DND-41 (cell line): ENCODE data around the gene GOLGA1.

Experiments used
- ATAC-seq: fragments of 200-7000 bp; cut with Tn5 transposase; 3 replicates; pipeline ENCODE4 v1.9.1; 2021; ENCODE audit warnings: low read depth; ENCODE audit not compliant: insufficient read depth
- DNase-seq: peaks from one replicate; pipeline ENCODE4 v3.0.0-alpha.2; 2020
- H2AFZ ChIP-seq: 2 replicates; pipeline ENCODE4 v1.6.0; 2012; ENCODE audit warnings: low read depth, low read length
- H3K27ac ChIP-seq: 2 replicates; pipeline ENCODE4 v1.5.1; 2012; ENCODE audit warnings: low read length, inconsistent platforms
- H3K27me3 ChIP-seq: fragments of 200-600 bp; sonication (generic); 2 replicates; pipeline ENCODE4 v1.6.0; 2012; ENCODE audit warnings: low read length, mild to moderate bottlenecking, inconsistent platforms; ENCODE audit not compliant: insufficient read depth, poor library complexity
- H3K36me3 ChIP-seq: 2 replicates; pipeline ENCODE4 v1.5.1; 2012; ENCODE audit warnings: low read length, inconsistent platforms; ENCODE audit not compliant: insufficient read depth
- H3K4me1 ChIP-seq: 2 replicates; pipeline ENCODE4 v1.5.1; 2012; ENCODE audit warnings: mild to moderate bottlenecking, low read length; ENCODE audit not compliant: insufficient read depth
- H3K4me2 ChIP-seq: 2 replicates; pipeline ENCODE4 v1.6.0; 2012; ENCODE audit warnings: mild to moderate bottlenecking, moderate library complexity, low read length, inconsistent platforms; ENCODE audit not compliant: insufficient read depth
- H3K4me3 ChIP-seq, 2 experiments: fragments of 200-600 bp in 1 of 2; shearing (Covaris generic) in 1 of 2; 2 replicates each; pipeline ENCODE4 v1.5.1; 2012 to 2016; ENCODE audit warnings: inconsistent platforms in 2 of 2, low read length in 2 of 2, mild to moderate bottlenecking in 2 of 2, low read depth in 1 of 2, moderate library complexity in 1 of 2
- H3K79me2 ChIP-seq: 2 replicates; pipeline ENCODE4 v1.6.0; 2012; ENCODE audit warnings: low read length, inconsistent platforms; ENCODE audit not compliant: insufficient read depth
- H3K9ac ChIP-seq: 2 replicates; pipeline ENCODE4 v1.6.0; 2012; ENCODE audit warnings: low read depth, mild to moderate bottlenecking, inconsistent platforms, low read length, moderate library complexity
- H3K9me3 ChIP-seq: 2 replicates; pipeline ENCODE4 v1.5.1; 2012; ENCODE audit warnings: low read length, moderate library complexity, mild to moderate bottlenecking, inconsistent platforms; ENCODE audit not compliant: insufficient read depth, severe bottlenecking
- H4K20me1 ChIP-seq: 2 replicates; pipeline ENCODE4 v1.6.0; 2012; ENCODE audit warnings: low read length; ENCODE audit not compliant: insufficient read depth
- EZH2 ChIP-seq: IDR thresholded peaks from 3 replicates; pipeline ENCODE4 v1.6.1; 2012; ENCODE audit warnings: borderline replicate concordance, low read depth, mild to moderate bottlenecking, moderate library complexity, low read length, inconsistent platforms; ENCODE audit not compliant: severe bottlenecking
- TF ChIP-seq, protein P1 (sequence below): IDR thresholded peaks from 2 replicates; pipeline ENCODE4 v1.5.1; 2012; ENCODE audit warnings: borderline replicate concordance, low read length, moderate library complexity, mild to moderate bottlenecking; ENCODE audit not compliant: poor library complexity, severe bottlenecking; ENCODE audit errors: extremely low read depth

GOLGA1 gene

DNA sequence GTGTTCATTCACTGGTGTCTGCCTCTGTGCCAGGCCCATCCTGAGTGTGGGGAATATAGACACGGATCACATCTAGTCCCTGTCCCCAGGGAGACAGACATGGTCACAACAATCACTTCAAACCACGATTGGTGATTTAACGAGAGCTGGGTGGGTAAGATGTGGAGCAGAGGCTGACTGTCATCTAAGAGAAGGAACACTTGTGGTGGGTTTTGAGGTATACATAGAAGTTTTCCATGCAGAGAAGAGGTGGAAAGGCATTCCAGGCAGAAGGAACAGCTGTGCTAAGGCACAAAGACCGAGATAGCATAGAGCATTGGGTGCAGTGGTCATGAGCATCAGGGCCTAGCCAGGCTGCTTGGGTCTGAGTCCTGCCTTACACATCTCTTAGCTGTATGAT, 110.3 kb downstream of the GOLGA1 start:
- Histone ChIP-seq H3K9me3 (no peaks in the 10 kb centered on the region), H3K9ac (no peak overlapping the region), H3K4me1 (no peaks in the 10 kb centered on the region), H4K20me1 (no peaks in the 10 kb centered on the region), H3K27ac (no peak overlapping the region), H2AFZ (no peak overlapping the region), H3K4me2 (no peak overlapping the region), H3K4me3 (no peak overlapping the region), H3K27me3 (no peaks in the 10 kb centered on the region), H3K36me3 (no peaks in the 10 kb centered on the region), H3K79me2 (no peaks in the 10 kb centered on the region)
- ATAC-seq, result no peak
- DNase-seq, result no peak
- no peak for TF ChIP-seq EZH2
- TF ChIP-seq, protein P1, sequence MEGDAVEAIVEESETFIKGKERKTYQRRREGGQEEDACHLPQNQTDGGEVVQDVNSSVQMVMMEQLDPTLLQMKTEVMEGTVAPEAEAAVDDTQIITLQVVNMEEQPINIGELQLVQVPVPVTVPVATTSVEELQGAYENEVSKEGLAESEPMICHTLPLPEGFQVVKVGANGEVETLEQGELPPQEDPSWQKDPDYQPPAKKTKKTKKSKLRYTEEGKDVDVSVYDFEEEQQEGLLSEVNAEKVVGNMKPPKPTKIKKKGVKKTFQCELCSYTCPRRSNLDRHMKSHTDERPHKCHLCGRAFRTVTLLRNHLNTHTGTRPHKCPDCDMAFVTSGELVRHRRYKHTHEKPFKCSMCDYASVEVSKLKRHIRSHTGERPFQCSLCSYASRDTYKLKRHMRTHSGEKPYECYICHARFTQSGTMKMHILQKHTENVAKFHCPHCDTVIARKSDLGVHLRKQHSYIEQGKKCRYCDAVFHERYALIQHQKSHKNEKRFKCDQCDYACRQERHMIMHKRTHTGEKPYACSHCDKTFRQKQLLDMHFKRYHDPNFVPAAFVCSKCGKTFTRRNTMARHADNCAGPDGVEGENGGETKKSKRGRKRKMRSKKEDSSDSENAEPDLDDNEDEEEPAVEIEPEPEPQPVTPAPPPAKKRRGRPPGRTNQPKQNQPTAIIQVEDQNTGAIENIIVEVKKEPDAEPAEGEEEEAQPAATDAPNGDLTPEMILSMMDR, result no peak

DNA sequence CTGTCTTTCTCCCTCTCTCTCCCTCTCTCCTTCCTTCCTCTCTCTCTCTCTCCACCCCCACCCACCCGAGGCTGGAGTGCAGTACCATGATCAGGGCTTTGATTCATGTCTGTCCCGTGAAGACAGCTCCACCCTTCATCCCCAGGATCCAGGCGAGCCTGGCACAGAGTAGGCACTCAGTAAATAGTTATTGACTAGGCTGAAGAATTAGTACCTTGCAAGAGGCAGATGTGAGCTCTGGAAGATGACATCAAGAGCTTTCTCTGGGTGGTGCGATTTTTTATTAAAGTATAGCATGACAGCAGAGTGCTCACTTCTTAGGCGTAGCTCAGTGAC, 111.6 kb downstream of the GOLGA1 start:
- H3K79me2 ChIP-seq, result no peaks in the 10 kb centered on the region
- H3K9ac ChIP-seq, result no peak overlapping the region
- H3K4me1 ChIP-seq, result no peaks in the 10 kb centered on the region
- H3K27me3 ChIP-seq, result no peaks in the 10 kb centered on the region
- H3K27ac ChIP-seq, result no peak overlapping the region
- no peak overlapping the region for H3K4me2 ChIP-seq
- ATAC-seq (no peak), DNase-seq (no peak)
- no peaks in the 10 kb centered on the region for H3K9me3 ChIP-seq
- H4K20me1 ChIP-seq, result no peaks in the 10 kb centered on the region
- H3K4me3 ChIP-seq, result no peak overlapping the region
- no peak overlapping the region for H2AFZ ChIP-seq
- H3K36me3 ChIP-seq, result no peaks in the 10 kb centered on the region
- TF ChIP-seq, protein P1, result no peak
- TF ChIP-seq EZH2, result no peak

DNA sequence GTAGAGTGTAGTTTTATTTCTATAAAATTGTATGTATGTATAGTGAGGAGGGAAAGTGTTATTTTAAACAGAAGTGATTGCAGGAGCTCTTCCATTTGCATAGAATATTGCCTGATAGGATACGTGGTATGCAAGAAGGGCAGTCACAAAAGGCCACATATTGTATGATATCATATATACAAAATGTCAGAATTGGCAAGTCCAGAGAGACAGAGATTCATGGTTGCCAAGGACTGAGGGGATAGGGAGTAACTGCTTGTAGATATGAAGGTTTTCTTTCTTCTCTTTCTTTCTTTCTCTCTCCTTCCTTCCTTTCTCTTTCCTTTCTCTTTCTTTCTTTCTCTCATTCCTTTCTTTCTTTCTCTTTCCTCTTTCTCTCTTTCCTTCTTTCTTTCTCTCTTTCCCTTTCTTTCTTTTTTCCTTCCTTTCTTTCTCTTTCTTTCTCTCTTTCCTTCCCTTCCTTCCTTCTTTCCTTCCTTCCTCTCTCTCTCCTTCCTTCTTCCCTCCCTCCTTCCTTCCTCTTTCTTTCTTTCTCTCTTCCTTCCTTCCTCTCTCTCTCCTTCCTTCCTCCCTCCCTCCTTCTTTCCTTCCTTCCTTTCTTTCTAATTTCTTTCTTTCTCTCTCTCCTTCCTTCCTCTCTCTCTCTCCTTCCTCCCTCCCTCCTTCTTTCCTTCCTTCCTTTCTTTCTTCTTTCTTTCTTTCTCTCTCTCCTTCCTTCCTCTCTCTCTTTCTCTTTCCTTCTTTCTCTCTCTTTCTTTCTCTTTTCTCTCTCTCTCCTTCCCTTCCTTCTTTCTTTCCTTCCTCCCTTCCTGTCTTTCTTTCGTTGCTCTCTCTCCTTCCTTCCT, 112.2 kb downstream of the GOLGA1 start:
- no peaks in the 10 kb centered on the region for H3K9me3 ChIP-seq
- H3K4me2 ChIP-seq, result no peak overlapping the region
- ATAC-seq (no peak), DNase-seq (no peak)
- no peaks in the 10 kb centered on the region for H3K4me1 ChIP-seq
- no peaks in the 10 kb centered on the region for H3K79me2 ChIP-seq
- TF ChIP-seq, protein P1, result no peak
- TF ChIP-seq EZH2, result no peak
- no peaks in the 10 kb centered on the region for H3K27me3 ChIP-seq
- H3K36me3 ChIP-seq, result no peaks in the 10 kb centered on the region
- H4K20me1 ChIP-seq, result no peaks in the 10 kb centered on the region
- no peak overlapping the region for H2AFZ ChIP-seq
- H3K4me3 ChIP-seq, result no peak overlapping the region
- no peak overlapping the region for H3K9ac ChIP-seq
- H3K27ac ChIP-seq, result no peak overlapping the region
